ENCODE results near the gene ZNF738. TPM values are rescaled to one million over a fixed set of nuclear protein-coding genes. Genes with fewer than 3 reads are reported as not detected.

ZNF738 gene
- total and polyA plus RNA-seq, 2 of the 13 experiments (the other 11 are each of a cell fraction or from before 2014, with no cell fraction given): 2.7 to 5.3 TPM

- no peak for TF ChIP-seq ETV5 (CRISPR knock-in tag; IDR thresholded peaks at IDR 0.05; ENCODE audit: borderline replicate concordance)
- no peak for TF ChIP-seq ZNF766 (CRISPR knock-in tag; IDR thresholded peaks at IDR 0.05; ENCODE audit: borderline replicate concordance)
- TF ChIP-seq TOE1 (CRISPR knock-in tag; IDR thresholded peaks at IDR 0.05): no peak
- TF ChIP-seq ZSCAN31 (CRISPR knock-in tag; IDR thresholded peaks at IDR 0.05; ENCODE audit: low read depth): no peak
- no peak for TF ChIP-seq ZNF883 (CRISPR knock-in tag; IDR thresholded peaks at IDR 0.05; ENCODE audit: not compliant biosample characterization)
- TF ChIP-seq ZNF143 (CRISPR knock-in tag; IDR thresholded peaks at IDR 0.05): no peak
- no peak for TF ChIP-seq CCAR2 (optimal IDR thresholded peaks at IDR 0.05; ENCODE audit: low read depth, low read length)
- TF ChIP-seq ZNF224 (CRISPR knock-in tag; IDR thresholded peaks at IDR 0.05): 0 out of 2 replicates have a peak, but pooled peaks have one; percentile 45
- TF ChIP-seq NR1H2 (CRISPR knock-in tag; IDR thresholded peaks at IDR 0.05; ENCODE audit: borderline replicate concordance, low read depth): no peak
- no peak for TF ChIP-seq ZNF232 (CRISPR knock-in tag; IDR thresholded peaks at IDR 0.05; ENCODE audit: borderline replicate concordance)
- no peak for TF ChIP-seq SATB2 (CRISPR knock-in tag; IDR thresholded peaks at IDR 0.05)
- 0 out of 2 replicates have a peak, but pooled peaks have one; percentile 30 for TF ChIP-seq UBTF (CRISPR knock-in tag; IDR thresholded peaks at IDR 0.05)
- no peak for TF ChIP-seq ZNF12 (CRISPR knock-in tag; IDR thresholded peaks at IDR 0.05)
- no peak for TF ChIP-seq ZFP36L1 (CRISPR knock-in tag; IDR thresholded peaks at IDR 0.05)
- no peak for TF ChIP-seq SAFB2 (CRISPR knock-in tag; IDR thresholded peaks at IDR 0.05; ENCODE audit: borderline replicate concordance, low read depth)
- TF ChIP-seq SRF (IDR thresholded peaks at IDR 0.05; ENCODE audit: low read depth, low read length): peak; percentile 37; the same call in 1 of the 2 replicates
- TF ChIP-seq ZNF281 (CRISPR knock-in tag; IDR thresholded peaks at IDR 0.05; ENCODE audit: borderline replicate concordance): no peak
- TF ChIP-seq SALL1 (CRISPR knock-in tag; IDR thresholded peaks at IDR 0.05): peak; percentile 17; the same call in 1 of the 2 replicates
- peak in 1 of 2 experiments; percentile 25; a peak in 1 of 4 replicates for TF ChIP-seq HMGXB4 (CRISPR knock-in tag; IDR thresholded peaks at IDR 0.05; ENCODE audit: borderline replicate concordance in 1 of 2, low read depth in 1 of 2)
- TF ChIP-seq ZFP91 (CRISPR knock-in tag; IDR thresholded peaks at IDR 0.05; ENCODE audit: borderline replicate concordance): 0 out of 2 replicates have a peak, but pooled peaks have one; percentile 18
Measured at GRCh38 chr19:21358768-21359451, at the start of gene ZNF738 (continued).

Data from HepG2 (cell line).